HG02943 (cell line): ENCODE measurements around the gene CCDC194.

Experiments
- ATAC-seq: cut with Tn5 transposase; IDR thresholded peaks from one replicate; pipeline ENCODE4 v1.9.1; 2021; ENCODE audit warnings: mild to moderate bottlenecking, low read depth, moderate library complexity; ENCODE audit not compliant: unreplicated experiment

CCDC194 gene

GRCh38 chr19:17393914-17394313, at the start of gene CCDC194:
Gene CCDC194 (minus strand): TSS chr19:17394196. CDS start chr19:17394158, 38 bp downstream.
- no peak for ATAC-seq

- no peak for ATAC-seq
Measured at GRCh38 chr19:17441241-17442021, 47.4 kb upstream of the CCDC194 start.

- no peak for ATAC-seq
Measured at GRCh38 chr19:17436874-17437267, 42.9 kb upstream of the CCDC194 start.

- no peak for ATAC-seq
Measured at GRCh38 chr19:17436094-17436873, 42.3 kb upstream of the CCDC194 start.

GRCh38 chr19:17435218-17435617, 41.2 kb upstream of the CCDC194 start:
- no peak for ATAC-seq

GRCh38 chr19:17431417-17431816, 37.4 kb upstream of the CCDC194 start:
- ATAC-seq: no peak

- no peak for ATAC-seq
Measured at GRCh38 chr19:17429641-17430113, 35.7 kb upstream of the CCDC194 start.

GRCh38 chr19:17424743-17425365, 30.9 kb upstream of the CCDC194 start:
- ATAC-seq: no peak

GRCh38 chr19:17423429-17424208, 29.6 kb upstream of the CCDC194 start:
- no peak for ATAC-seq

GRCh38 chr19:17421942-17422341, 27.9 kb upstream of the CCDC194 start:
- no peak for ATAC-seq

- no peak for ATAC-seq
Measured at GRCh38 chr19:17420475-17420924, 26.5 kb upstream of the CCDC194 start.

GRCh38 chr19:17419621-17420474, 25.9 kb upstream of the CCDC194 start, which contains the start of gene MVB12A:
Gene MVB12A (plus strand): TSS chr19:17420047. CDS start chr19:17420136, 89 bp downstream.
- ATAC-seq: peak; percentile 88

GRCh38 chr19:17419154-17419620, 25.2 kb upstream of the CCDC194 start:
- no peak for ATAC-seq

GRCh38 chr19:17418710-17419109, 24.7 kb upstream of the CCDC194 start:
- ATAC-seq: no peak

- no peak for ATAC-seq
Measured at GRCh38 chr19:17415121-17415520, 21.1 kb upstream of the CCDC194 start.

GRCh38 chr19:17414097-17414496, 20.1 kb upstream of the CCDC194 start:
- ATAC-seq: no peak

GRCh38 chr19:17411801-17412200, 17.8 kb upstream of the CCDC194 start:
- ATAC-seq: no peak

GRCh38 chr19:17409990-17410389, 16.0 kb upstream of the CCDC194 start:
- no peak for ATAC-seq

- no peak for ATAC-seq
Measured at GRCh38 chr19:17406887-17407196, 12.8 kb upstream of the CCDC194 start.
